Retinal pigment epithelial cell (primary cell): Measurements from ENCODE around the gene RETREG1.

Experiments
- DNase-seq: peaks from one replicate; pipeline ENCODE4 v3.0.0-alpha.2; 2010; ENCODE audit warnings: low read depth
- H3K4me3 ChIP-seq: 2 replicates; pipeline ENCODE4 v1.5.1; 2011; ENCODE audit warnings: mild to moderate bottlenecking, low read length, control low read depth, moderate library complexity
- TF ChIP-seq, protein P1 (sequence below): conservative IDR thresholded peaks from 2 replicates; pipeline ENCODE4 v1.5.1; 2011; ENCODE audit warnings: low read depth, low read length, control low read depth, inconsistent platforms

Gene RETREG1

GRCh38 chr5:16593013-16593412 lies 23.8 kb downstream of the RETREG1 start:
- TF ChIP-seq, protein P1, sequence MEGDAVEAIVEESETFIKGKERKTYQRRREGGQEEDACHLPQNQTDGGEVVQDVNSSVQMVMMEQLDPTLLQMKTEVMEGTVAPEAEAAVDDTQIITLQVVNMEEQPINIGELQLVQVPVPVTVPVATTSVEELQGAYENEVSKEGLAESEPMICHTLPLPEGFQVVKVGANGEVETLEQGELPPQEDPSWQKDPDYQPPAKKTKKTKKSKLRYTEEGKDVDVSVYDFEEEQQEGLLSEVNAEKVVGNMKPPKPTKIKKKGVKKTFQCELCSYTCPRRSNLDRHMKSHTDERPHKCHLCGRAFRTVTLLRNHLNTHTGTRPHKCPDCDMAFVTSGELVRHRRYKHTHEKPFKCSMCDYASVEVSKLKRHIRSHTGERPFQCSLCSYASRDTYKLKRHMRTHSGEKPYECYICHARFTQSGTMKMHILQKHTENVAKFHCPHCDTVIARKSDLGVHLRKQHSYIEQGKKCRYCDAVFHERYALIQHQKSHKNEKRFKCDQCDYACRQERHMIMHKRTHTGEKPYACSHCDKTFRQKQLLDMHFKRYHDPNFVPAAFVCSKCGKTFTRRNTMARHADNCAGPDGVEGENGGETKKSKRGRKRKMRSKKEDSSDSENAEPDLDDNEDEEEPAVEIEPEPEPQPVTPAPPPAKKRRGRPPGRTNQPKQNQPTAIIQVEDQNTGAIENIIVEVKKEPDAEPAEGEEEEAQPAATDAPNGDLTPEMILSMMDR, result no peak
- DNase-seq, result peak; percentile 60
- H3K4me3 ChIP-seq, result no peak overlapping the region

DNA sequence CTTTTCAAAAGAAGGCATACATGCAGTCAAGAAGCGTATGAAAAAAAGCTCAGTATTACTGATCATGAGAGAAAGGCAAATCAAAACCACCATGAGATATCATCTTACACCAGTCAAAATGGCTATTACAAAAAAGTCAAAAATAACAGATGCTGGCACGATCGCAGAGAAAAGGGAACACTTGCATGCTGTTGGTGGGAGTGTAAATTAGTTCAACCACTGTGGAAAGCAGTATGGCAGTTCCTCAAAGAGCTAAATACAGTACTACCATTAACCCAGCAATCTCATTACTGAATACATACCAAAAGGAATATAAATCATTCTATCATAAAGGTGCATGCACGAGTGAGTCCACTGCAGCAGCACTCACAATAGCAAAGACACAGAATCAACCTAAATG lies 24.5 kb downstream of the RETREG1 start:
- no peak overlapping the region for H3K4me3 ChIP-seq
- no peak for DNase-seq
- TF ChIP-seq, protein P1, result no peak

- H3K4me3 ChIP-seq, result no peak overlapping the region
- TF ChIP-seq, protein P1, result no peak
- no peak for DNase-seq
These were observed 26.1 kb downstream of the RETREG1 start for GRCh38 chr5:16590685-16591084.

DNA sequence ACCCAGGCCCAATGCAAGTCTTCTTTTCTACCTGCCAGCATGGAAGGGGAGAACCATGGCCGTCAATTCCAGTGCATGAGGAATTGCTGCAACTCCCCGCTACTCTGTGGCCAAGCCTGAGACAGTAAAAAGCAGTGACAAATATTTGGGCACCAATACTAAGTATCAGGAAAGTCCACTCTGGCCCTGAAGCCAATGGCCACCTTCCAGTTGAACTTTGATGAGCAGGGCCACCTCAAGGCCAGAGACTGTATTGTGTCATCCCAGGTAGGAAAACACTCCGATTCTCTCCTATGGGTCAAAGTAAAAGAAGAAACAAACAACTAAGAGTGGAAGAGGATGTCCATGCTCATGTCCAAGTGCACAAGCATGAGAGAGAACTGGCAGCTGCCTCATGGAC lies 27.1 kb downstream of the RETREG1 start:
- no peak for DNase-seq
- TF ChIP-seq, protein P1, result no peak
- no peak overlapping the region for H3K4me3 ChIP-seq

GRCh38 chr5:16588434-16589214 lies 28.2 kb downstream of the RETREG1 start:
- TF ChIP-seq, protein P1, result no peak
- H3K4me3 ChIP-seq, result no peak overlapping the region
- no peak for DNase-seq

GRCh38 chr5:16586556-16586955 lies 30.2 kb downstream of the RETREG1 start:
- TF ChIP-seq, protein P1, result no peak
- H3K4me3 ChIP-seq, result no peak overlapping the region
- no peak for DNase-seq

- TF ChIP-seq, protein P1, result peak; percentile 54
- no peak for DNase-seq
- no peak overlapping the region for H3K4me3 ChIP-seq
These were observed 31.6 kb downstream of the RETREG1 start for GRCh38 chr5:16585041-16585667.
